ENCODE data around the gene GIMAP2.

Gene GIMAP2

DNA sequence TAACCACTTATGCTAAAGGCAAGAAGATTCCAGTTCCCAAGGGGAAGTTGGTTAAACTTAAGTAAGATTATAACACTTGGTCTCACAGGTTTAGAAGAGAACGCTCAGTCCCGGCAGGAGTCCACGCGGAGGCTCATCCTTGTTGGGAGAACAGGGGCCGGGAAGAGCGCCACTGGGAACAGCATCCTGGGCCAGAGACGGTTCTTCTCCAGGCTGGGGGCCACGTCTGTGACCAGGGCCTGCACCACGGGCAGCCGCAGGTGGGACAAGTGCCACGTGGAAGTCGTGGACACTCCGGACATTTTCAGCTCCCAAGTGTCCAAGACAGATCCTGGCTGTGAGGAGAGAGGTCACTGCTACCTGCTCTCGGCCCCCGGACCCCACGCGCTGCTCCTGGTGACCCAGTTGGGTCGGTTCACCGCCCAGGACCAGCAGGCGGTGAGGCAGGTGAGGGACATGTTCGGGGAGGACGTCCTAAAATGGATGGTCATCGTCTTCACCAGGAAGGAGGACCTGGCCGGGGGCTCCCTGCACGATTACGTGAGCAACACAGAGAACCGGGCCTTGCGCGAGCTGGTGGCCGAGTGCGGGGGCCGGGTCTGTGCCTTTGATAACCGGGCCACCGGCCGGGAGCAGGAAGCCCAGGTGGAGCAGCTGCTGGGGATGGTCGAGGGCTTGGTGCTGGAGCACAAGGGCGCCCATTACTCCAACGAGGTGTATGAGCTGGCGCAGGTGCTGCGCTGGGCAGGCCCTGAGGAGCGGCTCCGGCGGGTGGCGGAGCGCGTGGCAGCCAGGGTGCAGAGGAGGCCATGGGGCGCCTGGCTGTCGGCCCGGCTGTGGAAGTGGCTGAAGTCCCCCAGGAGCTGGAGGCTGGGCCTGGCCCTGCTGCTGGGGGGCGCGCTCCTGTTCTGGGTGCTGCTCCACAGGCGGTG lies 34.7 kb downstream of the GIMAP2 start:
- DNase-seq (ENCODE audit: low read depth), result no peak
- H3K27me3 ChIP-seq (replicated peaks; ENCODE audit: control insufficient read depth, insufficient read depth, low read length), result no peaks in the 10 kb centered on the region
- no peak overlapping the region for H3K4me3 ChIP-seq (ENCODE audit: low read length)
- H3K36me3 ChIP-seq (ENCODE audit: control insufficient read depth, insufficient read depth, low read length, severe bottlenecking), result no peaks in the 10 kb centered on the region
- H3K4me1 ChIP-seq (ENCODE audit: control insufficient read depth, insufficient read depth, low read length), result no peaks in the 10 kb centered on the region
- H3K9ac ChIP-seq (ENCODE audit: low read length), result no peak overlapping the region
- H3K9me3 ChIP-seq (ENCODE audit: control insufficient read depth, low read length), result no peaks in the 10 kb centered on the region

DNA sequence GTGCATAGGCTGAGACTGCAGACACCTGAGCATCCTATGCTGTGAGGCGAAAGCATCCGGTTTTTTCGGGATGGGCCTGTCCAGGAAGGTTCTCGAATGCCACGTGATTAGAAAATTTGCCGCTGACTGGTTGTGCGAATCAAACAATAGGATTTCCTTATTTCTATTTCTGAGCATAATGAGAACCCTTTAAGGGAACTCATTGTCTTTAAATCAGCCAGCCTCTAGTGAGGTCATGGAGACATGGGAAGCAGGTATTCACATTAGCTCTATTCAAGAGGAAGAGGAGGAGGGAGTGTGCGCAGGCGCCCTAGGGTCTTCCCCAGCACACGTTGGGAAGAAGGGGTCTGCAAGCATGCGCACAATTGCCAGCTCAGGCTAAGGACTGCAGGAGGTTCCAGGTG lies 36.5 kb downstream of the GIMAP2 start:
- Histone ChIP-seq H3K36me3 (ENCODE audit: control insufficient read depth, insufficient read depth, low read length, severe bottlenecking) (no peaks in the 10 kb centered on the region), H3K9me3 (ENCODE audit: control insufficient read depth, low read length) (peaks cover 8% of the 10 kb centered on the region), H3K27me3 (replicated peaks; ENCODE audit: control insufficient read depth, insufficient read depth, low read length) (no peaks in the 10 kb centered on the region), H3K4me3 (ENCODE audit: low read length) (no peak overlapping the region), H3K9ac (ENCODE audit: low read length) (no peak overlapping the region), H3K4me1 (ENCODE audit: control insufficient read depth, insufficient read depth, low read length) (no peaks in the 10 kb centered on the region)
- no peak for DNase-seq (ENCODE audit: low read depth)

DNA sequence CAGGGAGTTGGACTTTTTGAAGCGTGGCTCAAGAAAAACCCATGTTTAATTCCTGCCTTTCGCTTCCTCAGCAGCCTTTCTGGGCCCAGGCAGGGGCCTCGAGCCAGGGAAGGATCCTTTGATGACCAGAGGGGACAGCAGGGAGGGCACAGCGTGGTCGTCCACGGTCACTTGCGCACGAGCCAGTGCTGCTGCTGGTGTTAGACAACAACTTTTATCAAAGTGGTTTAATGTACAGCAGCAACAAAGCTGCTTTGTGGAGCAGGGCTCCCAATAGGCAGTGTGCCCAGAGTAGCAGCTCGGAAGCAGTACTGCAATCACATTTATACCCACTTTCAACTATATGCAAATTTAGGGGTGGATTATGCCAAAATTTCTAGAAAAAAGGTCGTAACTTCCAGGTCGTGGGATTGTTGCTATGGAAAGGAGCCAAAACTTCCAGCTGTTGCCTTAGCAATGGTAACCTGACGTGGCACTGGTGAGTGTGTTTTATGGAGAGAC lies 37.0 kb downstream of the GIMAP2 start:
- Histone ChIP-seq H3K9me3 (ENCODE audit: control insufficient read depth, low read length) (peaks cover 8% of the 10 kb centered on the region), H3K9ac (ENCODE audit: low read length) (no peak overlapping the region), H3K27me3 (replicated peaks; ENCODE audit: control insufficient read depth, insufficient read depth, low read length) (no peaks in the 10 kb centered on the region), H3K4me3 (ENCODE audit: low read length) (no peak overlapping the region), H3K36me3 (ENCODE audit: control insufficient read depth, insufficient read depth, low read length, severe bottlenecking) (no peaks in the 10 kb centered on the region), H3K4me1 (ENCODE audit: control insufficient read depth, insufficient read depth, low read length) (no peaks in the 10 kb centered on the region)
- no peak for DNase-seq (ENCODE audit: low read depth)

- DNase-seq (ENCODE audit: low read depth), result no peak
- Histone ChIP-seq H3K4me3 (ENCODE audit: low read length) (no peak overlapping the region), H3K9ac (ENCODE audit: low read length) (no peak overlapping the region), H3K9me3 (ENCODE audit: control insufficient read depth, low read length) (peaks cover 15% of the 10 kb centered on the region), H3K36me3 (ENCODE audit: control insufficient read depth, insufficient read depth, low read length, severe bottlenecking) (no peaks in the 10 kb centered on the region), H3K4me1 (ENCODE audit: control insufficient read depth, insufficient read depth, low read length) (no peaks in the 10 kb centered on the region), H3K27me3 (replicated peaks; ENCODE audit: control insufficient read depth, insufficient read depth, low read length) (no peaks in the 10 kb centered on the region)
These were observed 38.0 kb downstream of the GIMAP2 start for GRCh38 chr7:150723467-150723866.

DNA sequence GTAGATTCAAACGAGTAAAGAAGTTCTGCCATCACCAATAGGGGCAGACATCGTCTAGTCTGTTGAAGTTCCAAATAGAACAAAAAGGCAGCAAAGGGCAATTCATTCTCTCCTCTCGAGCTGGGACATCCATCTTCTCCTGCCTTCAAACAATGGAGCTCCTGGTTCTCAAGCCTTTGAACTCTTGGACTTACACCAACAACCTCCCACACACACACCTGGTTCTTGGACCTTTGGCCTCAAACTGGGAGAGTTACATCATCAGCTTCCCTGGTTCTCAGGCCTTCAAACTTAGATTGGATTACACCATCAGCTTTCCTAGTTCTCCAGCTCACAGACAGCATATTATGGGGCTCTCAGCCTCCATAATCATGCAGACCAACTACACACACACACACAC lies 41.9 kb downstream of the GIMAP2 start:
- H3K9me3 ChIP-seq (ENCODE audit: control insufficient read depth, low read length), result peaks cover 18% of the 10 kb centered on the region
- H3K4me1 ChIP-seq (ENCODE audit: control insufficient read depth, insufficient read depth, low read length), result no peaks in the 10 kb centered on the region
- no peak overlapping the region for H3K9ac ChIP-seq (ENCODE audit: low read length)
- H3K36me3 ChIP-seq (ENCODE audit: control insufficient read depth, insufficient read depth, low read length, severe bottlenecking), result no peaks in the 10 kb centered on the region
- no peak for DNase-seq (ENCODE audit: low read depth)
- H3K27me3 ChIP-seq (replicated peaks; ENCODE audit: control insufficient read depth, insufficient read depth, low read length), result no peaks in the 10 kb centered on the region
- no peak overlapping the region for H3K4me3 ChIP-seq (ENCODE audit: low read length)

- Histone ChIP-seq H3K9ac (ENCODE audit: low read length) (no peak overlapping the region), H3K4me3 (ENCODE audit: low read length) (no peak overlapping the region), H3K36me3 (ENCODE audit: control insufficient read depth, insufficient read depth, low read length, severe bottlenecking) (no peaks in the 10 kb centered on the region), H3K4me1 (ENCODE audit: control insufficient read depth, insufficient read depth, low read length) (no peaks in the 10 kb centered on the region), H3K9me3 (ENCODE audit: control insufficient read depth, low read length) (peaks cover 18% of the 10 kb centered on the region), H3K27me3 (replicated peaks; ENCODE audit: control insufficient read depth, insufficient read depth, low read length) (no peaks in the 10 kb centered on the region)
- no peak for DNase-seq (ENCODE audit: low read depth)
These were observed 42.5 kb downstream of the GIMAP2 start for GRCh38 chr7:150728011-150728410.

DNA sequence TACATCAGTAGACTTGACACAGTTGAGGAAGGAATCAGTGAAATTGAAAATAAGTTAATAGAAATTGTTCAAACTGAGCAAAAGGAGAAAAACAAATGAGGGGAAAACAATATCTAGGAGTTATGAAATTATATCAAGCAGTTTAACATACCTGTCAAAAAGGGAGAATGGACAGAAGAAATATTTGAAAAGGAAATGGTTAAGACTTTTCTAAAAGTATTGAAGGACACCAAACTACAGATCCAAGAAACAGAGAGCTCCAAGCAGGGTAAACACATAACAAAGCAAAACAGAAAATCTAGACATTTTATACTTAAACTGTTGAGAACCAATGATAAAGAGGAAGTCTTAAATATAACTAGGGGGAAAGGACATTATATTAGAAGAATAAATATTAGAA lies 43.1 kb downstream of the GIMAP2 start:
- H3K4me1 ChIP-seq (ENCODE audit: control insufficient read depth, insufficient read depth, low read length), result no peaks in the 10 kb centered on the region
- no peak overlapping the region for H3K4me3 ChIP-seq (ENCODE audit: low read length)
- H3K9me3 ChIP-seq (ENCODE audit: control insufficient read depth, low read length), result peaks cover 18% of the 10 kb centered on the region
- H3K36me3 ChIP-seq (ENCODE audit: control insufficient read depth, insufficient read depth, low read length, severe bottlenecking), result no peaks in the 10 kb centered on the region
- no peak for DNase-seq (ENCODE audit: low read depth)
- H3K27me3 ChIP-seq (replicated peaks; ENCODE audit: control insufficient read depth, insufficient read depth, low read length), result no peaks in the 10 kb centered on the region
- no peak overlapping the region for H3K9ac ChIP-seq (ENCODE audit: low read length)

DNA sequence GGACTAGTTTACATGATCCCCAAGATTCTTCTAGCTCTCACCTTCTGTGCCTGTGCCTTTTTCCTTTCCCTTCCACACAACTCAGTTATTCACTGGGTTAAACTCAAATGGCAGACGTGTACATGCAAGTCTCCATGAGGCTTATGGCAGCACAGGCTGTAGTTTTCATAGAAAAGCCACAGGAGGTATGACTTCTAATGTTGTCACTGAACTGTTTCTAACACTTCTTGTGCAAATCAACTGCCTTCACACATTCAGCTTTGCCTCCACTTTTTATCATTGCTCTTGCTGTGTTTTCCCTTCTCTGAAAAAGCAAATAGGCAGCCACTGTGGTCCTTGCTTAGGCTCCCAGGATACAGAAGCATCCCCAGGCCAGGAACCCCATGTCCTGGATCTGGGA lies 46.4 kb downstream of the GIMAP2 start:
- Histone ChIP-seq H3K36me3 (ENCODE audit: control insufficient read depth, insufficient read depth, low read length, severe bottlenecking) (no peaks in the 10 kb centered on the region), H3K4me1 (ENCODE audit: control insufficient read depth, insufficient read depth, low read length) (no peaks in the 10 kb centered on the region), H3K27me3 (replicated peaks; ENCODE audit: control insufficient read depth, insufficient read depth, low read length) (peaks cover 5% of the 10 kb centered on the region), H3K9me3 (ENCODE audit: control insufficient read depth, low read length) (peaks cover 11% of the 10 kb centered on the region), H3K9ac (ENCODE audit: low read length) (no peak overlapping the region), H3K4me3 (ENCODE audit: low read length) (no peak overlapping the region)
- DNase-seq (ENCODE audit: low read depth), result no peak

GRCh38 chr7:150732786-150733481 lies 47.4 kb downstream of the GIMAP2 start:
- peaks cover 8% of the 10 kb centered on the region for H3K27me3 ChIP-seq (replicated peaks; ENCODE audit: control insufficient read depth, insufficient read depth, low read length)
- H3K4me3 ChIP-seq (ENCODE audit: low read length), result no peak overlapping the region
- H3K4me1 ChIP-seq (ENCODE audit: control insufficient read depth, insufficient read depth, low read length), result no peaks in the 10 kb centered on the region
- DNase-seq (ENCODE audit: low read depth), result no peak
- H3K9ac ChIP-seq (ENCODE audit: low read length), result no peak overlapping the region
- H3K9me3 ChIP-seq (ENCODE audit: control insufficient read depth, low read length), result peaks cover 8% of the 10 kb centered on the region
- H3K36me3 ChIP-seq (ENCODE audit: control insufficient read depth, insufficient read depth, low read length, severe bottlenecking), result no peaks in the 10 kb centered on the region

GRCh38 chr7:150733482-150734095 lies 48.1 kb downstream of the GIMAP2 start:
- Histone ChIP-seq H3K36me3 (ENCODE audit: control insufficient read depth, insufficient read depth, low read length, severe bottlenecking) (no peaks in the 10 kb centered on the region), H3K9ac (ENCODE audit: low read length) (no peak overlapping the region), H3K4me3 (ENCODE audit: low read length) (no peak overlapping the region), H3K9me3 (ENCODE audit: control insufficient read depth, low read length) (peaks cover 2% of the 10 kb centered on the region), H3K27me3 (replicated peaks; ENCODE audit: control insufficient read depth, insufficient read depth, low read length) (peaks cover 11% of the 10 kb centered on the region), H3K4me1 (ENCODE audit: control insufficient read depth, insufficient read depth, low read length) (no peaks in the 10 kb centered on the region)
- no peak for DNase-seq (ENCODE audit: low read depth)

DNA sequence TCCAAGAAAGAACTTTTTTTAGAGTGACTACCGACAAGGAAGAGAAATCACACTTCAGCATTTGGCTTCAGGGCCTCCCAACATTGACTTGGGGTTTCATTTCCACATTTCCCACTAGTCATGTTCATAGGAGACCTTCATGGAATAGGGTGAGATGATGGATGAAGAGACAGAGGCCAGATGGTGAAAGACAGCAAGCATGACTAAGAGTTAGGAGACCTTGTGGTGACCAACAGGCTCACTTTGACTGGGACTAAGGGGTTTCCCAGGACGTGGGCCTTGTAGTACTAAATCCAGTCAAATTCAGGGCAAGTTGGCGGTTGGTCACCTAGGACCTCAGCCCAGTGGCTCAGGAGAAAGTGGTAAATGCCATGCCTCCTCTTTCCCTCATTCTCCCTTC lies 48.7 kb downstream of the GIMAP2 start:
- no peak for DNase-seq (ENCODE audit: low read depth)
- peaks cover 12% of the 10 kb centered on the region for H3K27me3 ChIP-seq (replicated peaks; ENCODE audit: control insufficient read depth, insufficient read depth, low read length)
- no peaks in the 10 kb centered on the region for H3K9me3 ChIP-seq (ENCODE audit: control insufficient read depth, low read length)
- no peak overlapping the region for H3K9ac ChIP-seq (ENCODE audit: low read length)
- H3K4me1 ChIP-seq (ENCODE audit: control insufficient read depth, insufficient read depth, low read length), result no peaks in the 10 kb centered on the region
- no peaks in the 10 kb centered on the region for H3K36me3 ChIP-seq (ENCODE audit: control insufficient read depth, insufficient read depth, low read length, severe bottlenecking)
- no peak overlapping the region for H3K4me3 ChIP-seq (ENCODE audit: low read length)
